CD14-positive monocyte (primary cell): ENCODE data around the gene MRPS5. TPM values are rescaled to one million over a fixed set of nuclear protein-coding genes. Genes with fewer than 3 reads are reported as not detected.

Experiments
- DNase-seq, 3 donors: peaks; one replicate each; pipeline ENCODE4 v3.0.0-alpha.2; 2011 to 2022
- H2AFZ ChIP-seq: 2 replicates; pipeline ENCODE4 v1.6.0; 2012; ENCODE audit warnings: mild to moderate bottlenecking, low read depth, low read length, inconsistent platforms; ENCODE audit not compliant: insufficient read depth, poor library complexity, severe bottlenecking
- H3K27ac ChIP-seq, 2 donors: 1 replicate in 1 of 2; 2 replicates in 1 of 2; pipeline ENCODE4 v1.5.1; 2012 to 2013; ENCODE audit warnings: low read length in 2 of 2, control low read depth in 1 of 2, inconsistent platforms in 1 of 2, low read depth in 1 of 2, mild to moderate bottlenecking in 1 of 2
- H3K27me3 ChIP-seq, 2 donors: one replicate each; pipeline versions ENCODE4 v1.6.0 to v1.6.1; 2011 to 2013; ENCODE audit warnings: low read length in 2 of 2; ENCODE audit not compliant: control insufficient read depth in 2 of 2, insufficient read depth in 2 of 2
- H3K36me3 ChIP-seq, 2 donors: replicated peaks in 1 of 2; 1 replicate in 1 of 2; 2 replicates in 1 of 2; pipeline versions ENCODE4 v1.5.1 to v1.6.1; 2012 to 2013; ENCODE audit warnings: low read length in 2 of 2, control low read depth in 1 of 2, inconsistent platforms in 1 of 2, mild to moderate bottlenecking in 1 of 2; ENCODE audit not compliant: insufficient read depth in 2 of 2, control insufficient read depth in 1 of 2
- H3K4me1 ChIP-seq, 2 donors: 1 replicate in 1 of 2; 2 replicates in 1 of 2; pipeline versions ENCODE4 v1.5.1 to v1.6.1; 2012 to 2013; ENCODE audit warnings: low read length in 2 of 2, control low read depth in 1 of 2, inconsistent platforms in 1 of 2, mild to moderate bottlenecking in 1 of 2, moderate library complexity in 1 of 2; ENCODE audit not compliant: insufficient read depth in 2 of 2, control insufficient read depth in 1 of 2
- H3K4me2 ChIP-seq: replicated peaks from 2 replicates; pipeline ENCODE3; 2012; ENCODE audit warnings: low read length, moderate library complexity, mild to moderate bottlenecking; ENCODE audit not compliant: poor library complexity, severe bottlenecking; ENCODE audit errors: extremely low read depth
- H3K4me3 ChIP-seq, 3 experiments: fragments of 200-600 bp in 1 of 3; sonication (generic) in 1 of 3; replicated peaks in 1 of 3; 1 replicate in 2 of 3; 2 replicates in 1 of 3; pipeline ENCODE4 v1.5.1; 2011 to 2013; ENCODE audit warnings: low read length in 3 of 3, mild to moderate bottlenecking in 3 of 3, control low read depth in 2 of 3, low read depth in 2 of 3, inconsistent platforms in 1 of 3, moderate library complexity in 1 of 3
- H3K79me2 ChIP-seq: 2 replicates; pipeline ENCODE4 v1.6.0; 2012; ENCODE audit warnings: mild to moderate bottlenecking, control low read depth, inconsistent platforms, low read length, moderate library complexity; ENCODE audit not compliant: insufficient read depth
- H3K9ac ChIP-seq: 2 replicates; pipeline ENCODE4 v1.6.0; 2017; ENCODE audit warnings: low read length, mild to moderate bottlenecking; ENCODE audit not compliant: insufficient read depth, poor library complexity, severe bottlenecking
- H3K9me3 ChIP-seq, 2 donors: replicated peaks in 1 of 2; 1 replicate in 1 of 2; 2 replicates in 1 of 2; pipeline versions ENCODE4 v1.5.1 to v1.6.1; 2012 to 2013; ENCODE audit warnings: low read length in 2 of 2, control low read depth in 1 of 2; ENCODE audit not compliant: control insufficient read depth in 1 of 2, insufficient read depth in 1 of 2
- H4K20me1 ChIP-seq: 2 replicates; pipeline ENCODE4 v1.6.0; 2012; ENCODE audit warnings: mild to moderate bottlenecking, low read length, control low read depth, moderate library complexity; ENCODE audit not compliant: insufficient read depth
- H3K27ac Mint-ChIP-seq, 7 donors: one replicate each; pipeline ENCODE4 v1.8.0; 2020; ENCODE audit warnings: mild to moderate bottlenecking in 7 of 7, mixed read lengths in 7 of 7, moderate library complexity in 6 of 7, inconsistent platforms in 2 of 7
- H3K27me3 Mint-ChIP-seq, 3 donors: one replicate each; pipeline ENCODE4 v1.8.0; 2021 to 2022; ENCODE audit warnings: low read depth in 3 of 3, mild to moderate bottlenecking in 3 of 3, mixed read lengths in 3 of 3, moderate library complexity in 3 of 3, inconsistent platforms in 1 of 3
- H3K36me3 Mint-ChIP-seq, 2 donors: one replicate each; pipeline ENCODE4 v1.8.0; 2020; ENCODE audit warnings: mixed read lengths in 2 of 2, inconsistent platforms in 1 of 2, mild to moderate bottlenecking in 1 of 2
- H3K4me1 Mint-ChIP-seq: one replicate; pipeline ENCODE4 v1.8.0; 2020; ENCODE audit warnings: mild to moderate bottlenecking, mixed read lengths
- H3K4me3 Mint-ChIP-seq, 2 donors: one replicate each; pipeline ENCODE4 v1.8.0; 2020; ENCODE audit warnings: mild to moderate bottlenecking in 2 of 2, mixed read lengths in 2 of 2, moderate library complexity in 1 of 2
- H3K9me3 Mint-ChIP-seq, 7 donors: one replicate each; pipeline ENCODE4 v1.8.0; 2020 to 2022; ENCODE audit warnings: mixed read lengths in 7 of 7, mild to moderate bottlenecking in 6 of 7, moderate library complexity in 6 of 7, inconsistent platforms in 2 of 7
- WGBS: methylation state at CpG from one replicate; pipeline ENCODE4 v1.1.5; 2013; ENCODE audit warnings: missing lambda C conversion rate; ENCODE audit not compliant: insufficient coverage; 5-methylcytosine and 5-hydroxymethylcytosine counted together
- intact Hi-C, 2 donors: fragments of 100-400 bp; cut with micrococcal nuclease; formaldehyde crosslinking; loops; one replicate each; pipeline versions ENCODE4 v1.15.0 to v1.15.1; 2023
- polyA plus RNA-seq, 3 donors: library from polyadenylated mRNA; depleted of rRNA in 1 of 3; unstranded in 2 of 3; stranded (reverse) in 1 of 3; fragments of 300-500 nt in 2 of 3; fragments of >200 nt in 1 of 3; fragmentation: Illumina TruSeq in 2 of 3; gene quantifications; 1 replicate in 2 of 3; 2 replicates in 1 of 3; pipeline ENCODE4 v1.2.3, GENCODE V29; 2012 to 2021
- TF ChIP-seq, protein P1 (sequence below): fragments of 200-600 bp; IDR thresholded peaks from one replicate; pipeline ENCODE4 v1.8.0; 2022; ENCODE audit warnings: antibody characterized with exemption, mild to moderate bottlenecking

The MRPS5 gene
- polyA plus RNA-seq, 3 donors, result 30.9 to 41.6 (median 35.2) TPM

DNA sequence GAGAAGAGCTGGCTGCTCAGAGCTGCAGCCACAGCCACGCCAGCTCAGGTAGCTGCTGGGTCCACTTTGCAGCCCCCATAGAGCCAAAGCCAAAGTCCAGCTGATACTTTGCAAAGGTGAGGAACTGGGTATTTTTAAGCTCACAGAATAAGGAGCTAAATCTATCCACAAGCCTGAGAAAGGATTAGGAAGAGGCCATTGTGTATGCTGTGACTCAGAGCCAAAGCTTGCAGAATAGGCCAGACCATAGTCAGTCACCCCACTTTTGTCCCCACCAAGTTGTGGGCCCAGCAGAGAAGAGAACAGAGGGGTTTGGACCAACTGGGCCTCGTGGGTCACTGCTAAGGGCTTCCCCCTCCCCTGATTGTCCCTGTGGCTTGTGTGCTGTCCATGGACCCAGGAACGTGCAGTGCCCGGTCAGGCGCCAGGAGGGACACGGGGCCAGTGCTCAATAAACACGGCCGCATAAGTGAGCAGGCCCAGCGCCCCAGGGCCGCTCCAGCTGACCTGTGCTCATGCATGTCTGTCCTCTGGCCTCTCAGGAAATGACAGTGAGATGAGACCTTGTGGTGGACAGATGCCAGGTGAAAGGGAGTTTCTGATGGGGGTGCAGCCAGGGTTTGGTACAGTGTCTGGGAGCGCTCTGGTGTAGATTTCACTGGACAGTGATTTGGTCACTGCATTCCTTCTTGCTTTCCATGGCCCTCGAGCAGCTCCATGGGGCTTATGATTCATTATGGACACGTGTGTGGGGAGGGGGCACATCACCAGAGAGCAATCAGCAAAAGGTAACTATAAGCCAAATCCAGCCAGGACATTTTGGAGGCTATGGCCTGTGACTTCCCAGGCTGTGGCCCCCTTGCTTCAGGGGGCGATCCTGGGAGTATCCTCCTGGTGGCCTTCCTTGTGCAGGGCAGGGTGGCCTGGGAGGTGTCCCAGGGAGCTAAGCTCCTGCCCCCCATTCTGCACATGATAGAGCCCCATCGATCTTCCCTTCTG is 64.8 kb downstream of the MRPS5 start:
- Histone ChIP-seq H3K4me3 (no peak overlapping the region), H3K27me3 (no peaks in the 10 kb centered on the region), H3K4me1 (no peaks in the 10 kb centered on the region), H3K9ac (no peak overlapping the region), H2AFZ (no peak overlapping the region), H4K20me1 (no peaks in the 10 kb centered on the region), H3K79me2 (no peaks in the 10 kb centered on the region), H3K36me3 (no peaks in the 10 kb centered on the region), H3K27ac (no peak overlapping the region), H3K9me3 (no peaks in the 10 kb centered on the region), H3K4me2 (no peak overlapping the region)
- no peak for DNase-seq
- peaks cover 4 to 10% (median 5%) of the 10 kb centered on the region in 3 donors for H3K27me3 Mint-ChIP-seq
- intact Hi-C loops, result no loop called here
- no peak overlapping the region for H3K4me3 Mint-ChIP-seq
- no peaks in the 10 kb centered on the region for H3K36me3 Mint-ChIP-seq
- TF ChIP-seq, protein P1, sequence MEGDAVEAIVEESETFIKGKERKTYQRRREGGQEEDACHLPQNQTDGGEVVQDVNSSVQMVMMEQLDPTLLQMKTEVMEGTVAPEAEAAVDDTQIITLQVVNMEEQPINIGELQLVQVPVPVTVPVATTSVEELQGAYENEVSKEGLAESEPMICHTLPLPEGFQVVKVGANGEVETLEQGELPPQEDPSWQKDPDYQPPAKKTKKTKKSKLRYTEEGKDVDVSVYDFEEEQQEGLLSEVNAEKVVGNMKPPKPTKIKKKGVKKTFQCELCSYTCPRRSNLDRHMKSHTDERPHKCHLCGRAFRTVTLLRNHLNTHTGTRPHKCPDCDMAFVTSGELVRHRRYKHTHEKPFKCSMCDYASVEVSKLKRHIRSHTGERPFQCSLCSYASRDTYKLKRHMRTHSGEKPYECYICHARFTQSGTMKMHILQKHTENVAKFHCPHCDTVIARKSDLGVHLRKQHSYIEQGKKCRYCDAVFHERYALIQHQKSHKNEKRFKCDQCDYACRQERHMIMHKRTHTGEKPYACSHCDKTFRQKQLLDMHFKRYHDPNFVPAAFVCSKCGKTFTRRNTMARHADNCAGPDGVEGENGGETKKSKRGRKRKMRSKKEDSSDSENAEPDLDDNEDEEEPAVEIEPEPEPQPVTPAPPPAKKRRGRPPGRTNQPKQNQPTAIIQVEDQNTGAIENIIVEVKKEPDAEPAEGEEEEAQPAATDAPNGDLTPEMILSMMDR, result no peak
- H3K4me1 Mint-ChIP-seq, result no peaks in the 10 kb centered on the region
- WGBS, result 95% methylated on average over 13 of the region's 15 CpGs
- no peaks in the 10 kb centered on the region for H3K9me3 Mint-ChIP-seq
- no peak overlapping the region for H3K27ac Mint-ChIP-seq

DNA sequence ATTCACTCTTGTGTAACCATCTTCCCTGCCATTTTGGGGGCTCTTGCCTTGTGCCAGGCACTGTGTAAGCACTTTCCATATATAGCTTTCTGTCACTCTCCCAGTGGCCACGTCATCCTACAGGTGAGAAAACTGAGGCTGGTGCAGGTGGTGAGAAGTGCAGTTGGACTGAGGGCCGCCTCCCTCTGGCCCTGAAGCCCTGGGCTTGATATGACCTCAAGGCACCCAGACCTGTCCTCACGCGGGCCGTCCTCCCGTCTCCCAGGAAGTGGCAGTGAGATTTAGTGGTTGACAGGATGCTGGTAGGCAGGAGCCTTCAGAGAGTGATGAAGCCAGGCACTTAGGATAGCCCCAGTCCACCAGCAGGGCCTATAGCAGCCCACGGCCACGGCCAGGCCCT is 65.6 kb downstream of the MRPS5 start:
- Histone ChIP-seq H3K27me3 (no peaks in the 10 kb centered on the region), H2AFZ (no peak overlapping the region), H4K20me1 (no peaks in the 10 kb centered on the region), H3K4me1 (no peaks in the 10 kb centered on the region), H3K27ac (no peak overlapping the region), H3K9me3 (no peaks in the 10 kb centered on the region), H3K4me2 (no peak overlapping the region), H3K9ac (no peak overlapping the region), H3K4me3 (no peak overlapping the region), H3K79me2 (no peaks in the 10 kb centered on the region), H3K36me3 (no peaks in the 10 kb centered on the region)
- Mint-ChIP-seq H3K27ac (no peak overlapping the region), H3K4me3 (no peak overlapping the region), H3K9me3 (no peaks in the 10 kb centered on the region), H3K4me1 (no peaks in the 10 kb centered on the region), H3K36me3 (no peaks in the 10 kb centered on the region), H3K27me3 (peaks cover 4 to 10% (median 5%) of the 10 kb centered on the region in 3 donors)
- intact Hi-C loops, result no loop called here
- TF ChIP-seq, protein P1, result no peak
- WGBS, result 96% methylated on average over 6 of the region's 8 CpGs
- no peak for DNase-seq
